ENCODE results near the gene EIF3D.

DNA sequence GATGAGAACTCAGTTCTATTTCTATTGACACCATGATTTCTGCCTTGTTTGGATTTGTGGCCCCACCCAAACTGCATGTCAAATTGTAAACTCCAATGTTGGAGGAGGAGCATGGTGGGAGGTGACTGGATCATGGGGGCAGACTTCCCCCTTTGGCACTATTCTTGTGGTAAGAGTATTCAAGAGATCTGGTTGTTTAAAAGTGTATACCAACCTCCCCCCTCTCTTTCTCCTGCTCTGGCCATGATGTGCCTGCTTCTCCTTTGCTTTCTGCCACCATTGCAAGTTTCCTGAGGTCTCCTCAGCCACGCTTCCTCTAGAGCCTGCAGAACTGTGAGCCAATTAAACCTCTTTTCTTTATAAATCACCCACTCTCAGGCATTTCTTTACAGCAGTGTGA lies 14.2 kb downstream of the EIF3D start:
- TF ChIP-seq, protein P1, sequence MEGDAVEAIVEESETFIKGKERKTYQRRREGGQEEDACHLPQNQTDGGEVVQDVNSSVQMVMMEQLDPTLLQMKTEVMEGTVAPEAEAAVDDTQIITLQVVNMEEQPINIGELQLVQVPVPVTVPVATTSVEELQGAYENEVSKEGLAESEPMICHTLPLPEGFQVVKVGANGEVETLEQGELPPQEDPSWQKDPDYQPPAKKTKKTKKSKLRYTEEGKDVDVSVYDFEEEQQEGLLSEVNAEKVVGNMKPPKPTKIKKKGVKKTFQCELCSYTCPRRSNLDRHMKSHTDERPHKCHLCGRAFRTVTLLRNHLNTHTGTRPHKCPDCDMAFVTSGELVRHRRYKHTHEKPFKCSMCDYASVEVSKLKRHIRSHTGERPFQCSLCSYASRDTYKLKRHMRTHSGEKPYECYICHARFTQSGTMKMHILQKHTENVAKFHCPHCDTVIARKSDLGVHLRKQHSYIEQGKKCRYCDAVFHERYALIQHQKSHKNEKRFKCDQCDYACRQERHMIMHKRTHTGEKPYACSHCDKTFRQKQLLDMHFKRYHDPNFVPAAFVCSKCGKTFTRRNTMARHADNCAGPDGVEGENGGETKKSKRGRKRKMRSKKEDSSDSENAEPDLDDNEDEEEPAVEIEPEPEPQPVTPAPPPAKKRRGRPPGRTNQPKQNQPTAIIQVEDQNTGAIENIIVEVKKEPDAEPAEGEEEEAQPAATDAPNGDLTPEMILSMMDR (IDR thresholded peaks at IDR 0.05), result no peak
- TF ChIP-seq POLR2AphosphoS5 (IDR thresholded peaks at IDR 0.05; ENCODE audit: low read depth, low read length), result no peak
- TF ChIP-seq SIN3A (IDR thresholded peaks at IDR 0.05; ENCODE audit: borderline replicate concordance, insufficient read depth, low read depth, low read length), result no peak
- no peak for TF ChIP-seq TCF7L2 (IDR thresholded peaks at IDR 0.05; ENCODE audit: low read depth, low read length)
- TF ChIP-seq, protein P2, sequence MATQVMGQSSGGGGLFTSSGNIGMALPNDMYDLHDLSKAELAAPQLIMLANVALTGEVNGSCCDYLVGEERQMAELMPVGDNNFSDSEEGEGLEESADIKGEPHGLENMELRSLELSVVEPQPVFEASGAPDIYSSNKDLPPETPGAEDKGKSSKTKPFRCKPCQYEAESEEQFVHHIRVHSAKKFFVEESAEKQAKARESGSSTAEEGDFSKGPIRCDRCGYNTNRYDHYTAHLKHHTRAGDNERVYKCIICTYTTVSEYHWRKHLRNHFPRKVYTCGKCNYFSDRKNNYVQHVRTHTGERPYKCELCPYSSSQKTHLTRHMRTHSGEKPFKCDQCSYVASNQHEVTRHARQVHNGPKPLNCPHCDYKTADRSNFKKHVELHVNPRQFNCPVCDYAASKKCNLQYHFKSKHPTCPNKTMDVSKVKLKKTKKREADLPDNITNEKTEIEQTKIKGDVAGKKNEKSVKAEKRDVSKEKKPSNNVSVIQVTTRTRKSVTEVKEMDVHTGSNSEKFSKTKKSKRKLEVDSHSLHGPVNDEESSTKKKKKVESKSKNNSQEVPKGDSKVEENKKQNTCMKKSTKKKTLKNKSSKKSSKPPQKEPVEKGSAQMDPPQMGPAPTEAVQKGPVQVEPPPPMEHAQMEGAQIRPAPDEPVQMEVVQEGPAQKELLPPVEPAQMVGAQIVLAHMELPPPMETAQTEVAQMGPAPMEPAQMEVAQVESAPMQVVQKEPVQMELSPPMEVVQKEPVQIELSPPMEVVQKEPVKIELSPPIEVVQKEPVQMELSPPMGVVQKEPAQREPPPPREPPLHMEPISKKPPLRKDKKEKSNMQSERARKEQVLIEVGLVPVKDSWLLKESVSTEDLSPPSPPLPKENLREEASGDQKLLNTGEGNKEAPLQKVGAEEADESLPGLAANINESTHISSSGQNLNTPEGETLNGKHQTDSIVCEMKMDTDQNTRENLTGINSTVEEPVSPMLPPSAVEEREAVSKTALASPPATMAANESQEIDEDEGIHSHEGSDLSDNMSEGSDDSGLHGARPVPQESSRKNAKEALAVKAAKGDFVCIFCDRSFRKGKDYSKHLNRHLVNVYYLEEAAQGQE (IDR thresholded peaks at IDR 0.05; ENCODE audit: insufficient read depth in 1 of 2, low read depth in 2 of 2, low read length in 1 of 2), result no peak

Measured in Panc1 (cell line).